Tibial nerve (tissue), 4 donors: ENCODE data around the gene HNRNPC. TPM values are rescaled to one million over a fixed set of nuclear protein-coding genes. Genes with fewer than 3 reads are reported as not detected.
"Not testable (repeated sequence)": the region's sequence is repeated elsewhere in the genome, so short reads cannot be mapped to it uniquely, and the experiment has no call there.

Experiments
- DNase-seq, 2 donors: peaks; one replicate each; pipeline ENCODE4 v3.0.0-alpha.2; 2019; ENCODE audit warnings: low spot score in 2 of 2
- H3K27ac ChIP-seq, 4 donors: fragments of 200-600 bp; sonication (generic) in 3 of 4; one replicate each; pipeline ENCODE4 v1.5.1; 2017 to 2019; ENCODE audit warnings: mild to moderate bottlenecking in 1 of 4
- H3K27me3 ChIP-seq, 2 donors: fragments of 200-600 bp; sonication (generic) in 1 of 2; one replicate each; pipeline versions ENCODE4 v1.5.1 to v1.6.0; 2017 to 2019
- H3K36me3 ChIP-seq, 3 donors: fragments of 200-600 bp; sonication (generic); one replicate each; pipeline ENCODE4 v1.5.1; 2018 to 2019
- H3K4me1 ChIP-seq, 4 donors: fragments of 200-600 bp; sonication (generic) in 3 of 4; one replicate each; pipeline ENCODE4 v1.5.1; 2017 to 2019
- H3K4me3 ChIP-seq, 4 donors: fragments of 200-600 bp; sonication (generic) in 3 of 4; one replicate each; pipeline ENCODE4 v1.5.1; 2017 to 2019; ENCODE audit warnings: mild to moderate bottlenecking in 1 of 4, moderate library complexity in 1 of 4
- H3K9me3 ChIP-seq, 4 donors: fragments of 200-600 bp; sonication (generic) in 3 of 4; one replicate each; pipeline ENCODE4 v1.5.1; 2017 to 2019
- CTCF ChIP-seq, 5 experiments: fragments of 200-600 bp in 3 of 5; fragments of 450-650 bp in 2 of 5; sonication (generic) in 3 of 5; IDR thresholded peaks; one replicate each; pipeline ENCODE4 v1.5.1; 2016 to 2019; ENCODE audit warnings: antibody characterized with exemption in 5 of 5, mild to moderate bottlenecking in 3 of 5, moderate library complexity in 2 of 5
- EP300 ChIP-seq, 2 donors: sonication (generic); formaldehyde crosslinking; IDR thresholded peaks; one replicate each; pipeline ENCODE4 v1.6.1; 2017; ENCODE audit warnings: antibody characterized with exemption in 2 of 2, mild to moderate bottlenecking in 1 of 2
- POLR2A ChIP-seq, 2 donors: fragments of 450-650 bp; IDR thresholded peaks; one replicate each; pipeline ENCODE4 v1.6.1; 2017; ENCODE audit warnings: antibody characterized with exemption in 2 of 2, mild to moderate bottlenecking in 2 of 2, moderate library complexity in 2 of 2
- WGBS, 2 donors: methylation state at CpG; one replicate each; pipeline ENCODE4 v1.1.5; 2018; 5-methylcytosine and 5-hydroxymethylcytosine counted together
- total RNA-seq, 4 donors: library from RNA; depleted of rRNA; stranded (reverse); fragments of >200 nt; gene quantifications; one replicate each; pipeline ENCODE4 v1.1.0, GENCODE V29; 2016

The HNRNPC gene
- total RNA-seq, 4 donors from 2014 or later, result 349 to 485 (median 426) TPM

GRCh38 chr14:21309956-21310355 is 40.7 kb upstream of the HNRNPC start:
- Histone ChIP-seq H3K4me3 (no peak overlapping the region), H3K9me3 (no peaks in the 10 kb centered on the region), H3K27me3 (peaks cover 0 to 5% of the 10 kb centered on the region in 2 donors), H3K27ac (no peak overlapping the region), H3K4me1 (no peaks in the 10 kb centered on the region), H3K36me3 (no peaks in the 10 kb centered on the region)
- TF ChIP-seq EP300 (IDR thresholded peaks at IDR 0.05), result no peak
- no peak for TF ChIP-seq CTCF (IDR thresholded peaks at IDR 0.05)
- TF ChIP-seq POLR2A (IDR thresholded peaks at IDR 0.05), result no peak
- DNase-seq, result no peak
- 90 to 96% methylated on average over 1 to 3 of the region's 3 CpGs for WGBS, 2 donors

- Histone ChIP-seq H3K27me3 (peaks cover 0 to 5% of the 10 kb centered on the region in 2 donors), H3K4me1 (no peaks in the 10 kb centered on the region), H3K9me3 (no peaks in the 10 kb centered on the region), H3K4me3 (peak overlapping the region in 3 of 4 donors; percentile 23 to 39 (median 34)), H3K27ac (peak overlapping the region in 1 of 4 donors; percentile 32), H3K36me3 (no peaks in the 10 kb centered on the region)
- 68 to 73% methylated on average over 8 of the region's 8 CpGs for WGBS, 2 donors
- no peak for DNase-seq
- no peak for TF ChIP-seq EP300 (IDR thresholded peaks at IDR 0.05)
- no peak for TF ChIP-seq POLR2A (IDR thresholded peaks at IDR 0.05)
- TF ChIP-seq CTCF (IDR thresholded peaks at IDR 0.05), result no peak
Observed at GRCh38 chr14:21309238-21309636, 40.0 kb upstream of the HNRNPC start.

GRCh38 chr14:21308479-21309237 is 39.4 kb upstream of the HNRNPC start:
- peak; percentile 19 to 29 for DNase-seq

GRCh38 chr14:21308132-21308478 is 38.9 kb upstream of the HNRNPC start:
- DNase-seq, result no peak
- Histone ChIP-seq H3K4me3 (peak overlapping the region in 2 of 4 donors; percentile 34 to 39), H3K27ac (peak overlapping the region in 1 of 4 donors; percentile 65), H3K27me3 (peaks cover 0 to 5% of the 10 kb centered on the region in 2 donors), H3K4me1 (no peaks in the 10 kb centered on the region), H3K36me3 (no peaks in the 10 kb centered on the region), H3K9me3 (no peaks in the 10 kb centered on the region)
- TF ChIP-seq POLR2A (IDR thresholded peaks at IDR 0.05) (no peak), CTCF (IDR thresholded peaks at IDR 0.05) (no peak), EP300 (IDR thresholded peaks at IDR 0.05) (no peak)

More at GRCh38 chr14:21308479-21309237, 39.4 kb upstream of the HNRNPC start:
- Histone ChIP-seq H3K36me3 (no peaks in the 10 kb centered on the region), H3K9me3 (no peaks in the 10 kb centered on the region), H3K27ac (peak overlapping the region in 2 of 4 donors; percentile 5 to 65), H3K4me3 (peak overlapping the region; percentile 10 to 39 (median 28)), H3K4me1 (no peaks in the 10 kb centered on the region), H3K27me3 (peaks cover 0 to 5% of the 10 kb centered on the region in 2 donors)
- no peak for TF ChIP-seq CTCF (IDR thresholded peaks at IDR 0.05)
- TF ChIP-seq EP300 (IDR thresholded peaks at IDR 0.05), result no peak
- TF ChIP-seq POLR2A (IDR thresholded peaks at IDR 0.05), result peak in 1 of 2 donors; percentile 32
- WGBS, 2 donors, result 4 to 5% methylated on average over 16 of the region's 16 CpGs

GRCh38 chr14:21307637-21308036 is 38.4 kb upstream of the HNRNPC start:
- no peak overlapping the region for H3K4me3 ChIP-seq
- DNase-seq, result no peak
- H3K4me1 ChIP-seq, result no peaks in the 10 kb centered on the region
- 80 to 88% methylated on average over 3 of the region's 3 CpGs for WGBS, 2 donors
- H3K27me3 ChIP-seq, result peaks cover 0 to under 1% of the 10 kb centered on the region in 2 donors
- no peak overlapping the region for H3K27ac ChIP-seq
- H3K36me3 ChIP-seq, result no peaks in the 10 kb centered on the region
- TF ChIP-seq POLR2A (IDR thresholded peaks at IDR 0.05), result no peak
- TF ChIP-seq CTCF (IDR thresholded peaks at IDR 0.05), result no peak
- TF ChIP-seq EP300 (IDR thresholded peaks at IDR 0.05), result no peak
- no peaks in the 10 kb centered on the region for H3K9me3 ChIP-seq

GRCh38 chr14:21302836-21303140 is 33.5 kb upstream of the HNRNPC start:
- 76 to 91% methylated on average over 2 of the region's 2 CpGs for WGBS, 2 donors
- not testable (repeated sequence) for DNase-seq

More at GRCh38 chr14:21302836-21303140, 33.5 kb upstream of the HNRNPC start:
- H3K27ac ChIP-seq, H3K4me1 ChIP-seq, H3K27me3 ChIP-seq, H3K4me3 ChIP-seq, H3K9me3 ChIP-seq, H3K36me3 ChIP-seq: not testable (repeated sequence)
